Loucy (cell line): Measurements from ENCODE around the gene PODNL1.

Experiments
- H2AFZ ChIP-seq: fragments of 200-600 bp; sonication (generic); 2 replicates; pipeline ENCODE4 v1.6.0; 2016; ENCODE audit warnings: antibody characterized with exemption, mild to moderate bottlenecking, low read length, moderate library complexity
- H3F3A ChIP-seq: fragments of 200-600 bp; 2 replicates; pipeline ENCODE4 v1.6.0; 2016; ENCODE audit warnings: antibody characterized with exemption, low read depth, mild to moderate bottlenecking
- H3K27me3 ChIP-seq: fragments of 200-600 bp; sonication (generic); 2 replicates; pipeline ENCODE4 v1.6.1; 2014; ENCODE audit warnings: low read length, mild to moderate bottlenecking; ENCODE audit not compliant: insufficient read depth, poor library complexity, severe bottlenecking
- H3K36me3 ChIP-seq: fragments of 200-600 bp; sonication (generic); 2 replicates; pipeline ENCODE4 v1.6.1; 2016; ENCODE audit warnings: low read length; ENCODE audit not compliant: insufficient read depth
- H3K4me1 ChIP-seq: fragments of 200-600 bp; sonication (generic); 2 replicates; pipeline ENCODE4 v1.5.1; 2014; ENCODE audit warnings: low read length, mild to moderate bottlenecking; ENCODE audit not compliant: insufficient read depth, poor library complexity, severe bottlenecking
- H3K4me2 ChIP-seq: fragments of 200-600 bp; sonication (generic); 2 replicates; pipeline ENCODE4 v1.6.0; 2014; ENCODE audit warnings: antibody characterized with exemption, low read length, low read depth, mild to moderate bottlenecking; ENCODE audit not compliant: poor library complexity, severe bottlenecking
- H3K4me3 ChIP-seq: fragments of 200-600 bp; sonication (generic); 2 replicates; pipeline ENCODE4 v1.5.1; 2014; ENCODE audit warnings: low read length, mild to moderate bottlenecking, mixed read lengths; ENCODE audit not compliant: poor library complexity, severe bottlenecking
- H3K79me2 ChIP-seq: fragments of 200-600 bp; sonication (generic); 2 replicates; pipeline ENCODE4 v1.6.1; 2014; ENCODE audit warnings: low read length; ENCODE audit not compliant: insufficient read depth
- H3K9ac ChIP-seq: fragments of 200-600 bp; sonication (generic); 2 replicates; pipeline ENCODE4 v1.6.0; 2014; ENCODE audit warnings: mild to moderate bottlenecking, low read depth, low read length, moderate library complexity; ENCODE audit not compliant: poor library complexity, severe bottlenecking
- H3K9me2 ChIP-seq: fragments of 200-600 bp; sonication (generic); replicated peaks from 2 replicates; pipeline ENCODE4 v1.6.1; 2016; ENCODE audit warnings: low read depth, low read length, mixed read lengths
- H3K9me3 ChIP-seq: fragments of 200-600 bp; sonication (generic); 2 replicates; pipeline ENCODE4 v1.6.1; 2014; ENCODE audit warnings: mild to moderate bottlenecking, antibody characterized with exemption, low read length, low read depth; ENCODE audit not compliant: insufficient read depth
- H4K20me1 ChIP-seq: fragments of 200-600 bp; sonication (generic); 2 replicates; pipeline ENCODE4 v1.6.0; 2014; ENCODE audit warnings: antibody characterized with exemption, low read length, mild to moderate bottlenecking; ENCODE audit not compliant: insufficient read depth, poor library complexity, severe bottlenecking
- CTCF ChIP-seq: fragments of 200-600 bp; sonication (generic); conservative IDR thresholded peaks from 2 replicates; pipeline ENCODE4 v1.5.1; 2014; ENCODE audit warnings: mild to moderate bottlenecking, antibody characterized with exemption, low read length
- EZH2phosphoT487 ChIP-seq: fragments of 200-600 bp; IDR thresholded peaks from 2 replicates; pipeline ENCODE4 v1.6.1; 2018; ENCODE audit warnings: antibody characterized with exemption, mild to moderate bottlenecking, moderate library complexity, borderline replicate concordance

The PODNL1 gene

GRCh38 chr19:13983213-13983889 lies 45.1 kb upstream of the PODNL1 start:
- no peaks in the 10 kb centered on the region for H4K20me1 ChIP-seq
- no peaks in the 10 kb centered on the region for H3K27me3 ChIP-seq
- no peak for TF ChIP-seq EZH2phosphoT487
- TF ChIP-seq CTCF: no peak
- no peaks in the 10 kb centered on the region for H3K9me2 ChIP-seq
- H3F3A ChIP-seq: peaks cover 7% of the 10 kb centered on the region
- no peaks in the 10 kb centered on the region for H3K9me3 ChIP-seq
- no peak overlapping the region for H2AFZ ChIP-seq
- peak overlapping the region; percentile 20 for H3K9ac ChIP-seq
- H3K4me1 ChIP-seq: peaks cover 70% of the 10 kb centered on the region
- H3K4me2 ChIP-seq: peak overlapping the region; percentile 20
- peaks cover 4% of the 10 kb centered on the region; the same call in 1 of the 2 replicates for H3K79me2 ChIP-seq
- no peaks in the 10 kb centered on the region for H3K36me3 ChIP-seq
- no peak overlapping the region for H3K4me3 ChIP-seq

- no peak overlapping the region for H3K9ac ChIP-seq
- no peak for TF ChIP-seq EZH2phosphoT487
- no peak for TF ChIP-seq CTCF
- H3K4me2 ChIP-seq: peak overlapping the region; percentile 20
- H3K79me2 ChIP-seq: no peaks in the 10 kb centered on the region
- H3K4me1 ChIP-seq: peaks cover 64% of the 10 kb centered on the region
- no peak overlapping the region for H2AFZ ChIP-seq
- H3K9me2 ChIP-seq: no peaks in the 10 kb centered on the region
- no peaks in the 10 kb centered on the region for H3K36me3 ChIP-seq
- H3K27me3 ChIP-seq: no peaks in the 10 kb centered on the region
- peaks cover 7% of the 10 kb centered on the region for H3F3A ChIP-seq
- H3K9me3 ChIP-seq: no peaks in the 10 kb centered on the region
- no peak overlapping the region for H3K4me3 ChIP-seq
- no peaks in the 10 kb centered on the region for H4K20me1 ChIP-seq
Observed at GRCh38 chr19:13982773-13983172, 44.6 kb upstream of the PODNL1 start.

- peak overlapping the region; percentile 50 for H3K4me2 ChIP-seq
Observed at GRCh38 chr19:13981988-13982501, 43.8 kb upstream of the PODNL1 start.

More at GRCh38 chr19:13981988-13982501, 43.8 kb upstream of the PODNL1 start:
- TF ChIP-seq CTCF (no peak), EZH2phosphoT487 (no peak)
- no peaks in the 10 kb centered on the region for H3K79me2 ChIP-seq
- H3K4me1 ChIP-seq: peaks cover 57% of the 10 kb centered on the region
- no peaks in the 10 kb centered on the region for H4K20me1 ChIP-seq
- H3K9me2 ChIP-seq: no peaks in the 10 kb centered on the region
- no peaks in the 10 kb centered on the region for H3K27me3 ChIP-seq
- no peak overlapping the region for H2AFZ ChIP-seq
- H3F3A ChIP-seq: peaks cover 4% of the 10 kb centered on the region
- no peaks in the 10 kb centered on the region for H3K36me3 ChIP-seq
- no peaks in the 10 kb centered on the region for H3K9me3 ChIP-seq
- H3K4me3 ChIP-seq: no peak overlapping the region
- peak overlapping the region; percentile 57 for H3K9ac ChIP-seq
